RWPE2 (cell line): Measurements from ENCODE around the gene C11orf54.

ENCODE experiments used
- ATAC-seq: fragments of 200-7000 bp; cut with Tn5 transposase; 3 replicates; pipeline ENCODE4 v1.9.1; 2021; ENCODE audit warnings: low read depth
- DNase-seq: peaks from one replicate; pipeline ENCODE4 v3.0.0-alpha.2; 2020; ENCODE audit warnings: low spot score
- H3K27ac ChIP-seq: fragments of 450-650 bp; 2 replicates; pipeline ENCODE4 v1.5.1; 2017; ENCODE audit warnings: mild to moderate bottlenecking; ENCODE audit not compliant: poor library complexity, severe bottlenecking
- H3K27me3 ChIP-seq: fragments of 250-450 bp; sonication (Bioruptor Pico); 2 replicates; pipeline ENCODE4 v1.5.1; 2021; ENCODE audit warnings: mild to moderate bottlenecking, moderate library complexity; ENCODE audit not compliant: insufficient read depth, poor library complexity, severe bottlenecking
- H3K36me3 ChIP-seq: fragments of 250-450 bp; sonication (Bioruptor Pico); 2 replicates; pipeline ENCODE4 v1.5.1; 2020; ENCODE audit warnings: low read depth, mild to moderate bottlenecking, moderate library complexity
- H3K4me1 ChIP-seq: fragments of 250-450 bp; sonication (Bioruptor Pico); 2 replicates; pipeline ENCODE4 v1.5.1; 2021; ENCODE audit warnings: mild to moderate bottlenecking, moderate library complexity; ENCODE audit not compliant: insufficient read depth, poor library complexity, severe bottlenecking
- H3K4me3 ChIP-seq: fragments of 250-450 bp; sonication (Bioruptor Pico); 2 replicates; pipeline ENCODE4 v1.5.1; 2021; ENCODE audit warnings: mild to moderate bottlenecking, moderate library complexity; ENCODE audit not compliant: severe bottlenecking
- H3K9me3 ChIP-seq: fragments of 250-450 bp; sonication (Bioruptor Pico); 2 replicates; pipeline ENCODE4 v1.5.1; 2021; ENCODE audit warnings: mild to moderate bottlenecking, moderate library complexity; ENCODE audit not compliant: severe bottlenecking
- CTCF ChIP-seq: fragments of 450-650 bp; IDR thresholded peaks from one replicate; pipeline ENCODE4 v1.5.1; 2017; ENCODE audit warnings: mild to moderate bottlenecking, moderate library complexity; ENCODE audit not compliant: poor library complexity, severe bottlenecking

C11orf54 gene

GRCh38 chr11:93796441-93797231 is 55.2 kb downstream of the C11orf54 start:
- Histone ChIP-seq H3K36me3 (peaks cover 98% of the 10 kb centered on the region), H3K27me3 (no peaks in the 10 kb centered on the region), H3K4me1 (no peaks in the 10 kb centered on the region), H3K4me3 (no peak overlapping the region), H3K9me3 (no peaks in the 10 kb centered on the region), H3K27ac (no peak overlapping the region)
- DNase-seq (no peak), ATAC-seq (no peak)
- TF ChIP-seq CTCF: no peak

- Histone ChIP-seq H3K27me3 (no peaks in the 10 kb centered on the region), H3K4me1 (no peaks in the 10 kb centered on the region), H3K27ac (no peak overlapping the region), H3K9me3 (no peaks in the 10 kb centered on the region), H3K4me3 (no peak overlapping the region), H3K36me3 (peaks cover 96% of the 10 kb centered on the region)
- no peak for TF ChIP-seq CTCF
- DNase-seq (no peak), ATAC-seq (no peak)
Measured at GRCh38 chr11:93801366-93801765, 59.9 kb downstream of the C11orf54 start.

- Histone ChIP-seq H3K4me3 (no peak overlapping the region), H3K27me3 (no peaks in the 10 kb centered on the region), H3K4me1 (no peaks in the 10 kb centered on the region), H3K9me3 (no peaks in the 10 kb centered on the region), H3K27ac (no peak overlapping the region), H3K36me3 (peaks cover 96% of the 10 kb centered on the region)
- no peak for ATAC-seq
- TF ChIP-seq CTCF: no peak
- no peak for DNase-seq
Measured at GRCh38 chr11:93804879-93805278, 63.4 kb downstream of the C11orf54 start.

GRCh38 chr11:93807980-93808379 is 66.5 kb downstream of the C11orf54 start:
- Histone ChIP-seq H3K9me3 (no peaks in the 10 kb centered on the region), H3K4me3 (no peak overlapping the region), H3K27me3 (no peaks in the 10 kb centered on the region), H3K4me1 (no peaks in the 10 kb centered on the region), H3K36me3 (peaks cover 96% of the 10 kb centered on the region), H3K27ac (no peak overlapping the region)
- TF ChIP-seq CTCF: no peak
- ATAC-seq (no peak), DNase-seq (no peak)

- ATAC-seq (no peak), DNase-seq (no peak)
- no peak for TF ChIP-seq CTCF
- Histone ChIP-seq H3K9me3 (no peaks in the 10 kb centered on the region), H3K4me3 (no peak overlapping the region), H3K27me3 (no peaks in the 10 kb centered on the region), H3K27ac (no peak overlapping the region), H3K36me3 (peaks cover 57% of the 10 kb centered on the region), H3K4me1 (no peaks in the 10 kb centered on the region)
Measured at GRCh38 chr11:93813974-93814373, 72.5 kb downstream of the C11orf54 start.
